H1 (cell line): Measurements from ENCODE around the gene CRACDL. TPM values are rescaled to one million over a fixed set of nuclear protein-coding genes. Genes with fewer than 3 reads are reported as not detected.

Source experiments
- CTCF ChIA-PET: fragments of 300-600 bp; sonication (Branson Sonifier 250); formaldehyde crosslinking; loops from one replicate; lab custom pipeline; 2021; ENCODE audit not compliant: partially characterized antibody; lab: Charles Lee
- POLR2A ChIA-PET: fragments of 300-600 bp; sonication (Branson Sonifier 250); formaldehyde crosslinking; loops from one replicate; lab custom pipeline; 2021; ENCODE audit warnings: inconsistent platforms; ENCODE audit not compliant: partially characterized antibody; lab: Charles Lee
- DNase-seq, 2 experiments: peaks; one replicate each; pipeline versions ENCODE4 v3.0.0 to v3.0.0-alpha.2; 2010 to 2022; ENCODE audit warnings: low spot score in 2 of 2, low read depth in 1 of 2, mixed read lengths in 1 of 2
- FAIRE-seq: peaks from 2 replicates; lab custom pipeline; 2011; peaks lifted over from hg19 to GRCh38; lab: Jason Lieb, UNC
- H2AFZ ChIP-seq: 2 replicates; pipeline ENCODE4 v1.8.1; 2012; ENCODE audit warnings: low read length, inconsistent platforms
- H2AK5ac ChIP-seq: 2 replicates; pipeline ENCODE4 v1.6.1; 2013; ENCODE audit warnings: low read depth, low read length
- H2BK120ac ChIP-seq: replicated peaks from 2 replicates; pipeline ENCODE3; 2013; ENCODE audit warnings: low read depth, low read length, inconsistent platforms
- H2BK12ac ChIP-seq: 2 replicates; pipeline ENCODE4 v1.6.1; 2013; ENCODE audit warnings: low read depth, low read length
- H2BK15ac ChIP-seq: 2 replicates; pipeline ENCODE4 v1.6.1; 2013; ENCODE audit warnings: low read length
- H2BK20ac ChIP-seq: 2 replicates; pipeline ENCODE4 v1.6.1; 2013; ENCODE audit warnings: low read length
- H2BK5ac ChIP-seq: 2 replicates; pipeline ENCODE4 v1.6.1; 2013; ENCODE audit warnings: low read depth, low read length
- H3K14ac ChIP-seq: 2 replicates; pipeline ENCODE4 v1.6.1; 2013; ENCODE audit warnings: inconsistent platforms; ENCODE audit not compliant: insufficient read length
- H3K18ac ChIP-seq: 2 replicates; pipeline ENCODE4 v1.6.1; 2013; ENCODE audit warnings: low read length; ENCODE audit errors: extremely low read depth
- H3K23ac ChIP-seq: 2 replicates; pipeline ENCODE4 v1.6.1; 2013; ENCODE audit warnings: inconsistent platforms; ENCODE audit not compliant: insufficient read length
- H3K23me2 ChIP-seq: 2 replicates; pipeline ENCODE4 v1.6.1; 2013; ENCODE audit warnings: low read depth, low read length
- H3K27ac ChIP-seq: 2 replicates; pipeline ENCODE4 v1.6.1; 2011; ENCODE audit warnings: low read depth, low read length, inconsistent platforms
- H3K27me3 ChIP-seq, 4 experiments: replicated peaks in 1 of 4; 1 replicate in 1 of 4; 2 replicates in 3 of 4; pipeline versions ENCODE4 v1.6.1 to v1.8.1; 2011 to 2013; ENCODE audit warnings: low read length in 3 of 4, mild to moderate bottlenecking in 3 of 4, inconsistent platforms in 2 of 4, mixed read lengths in 2 of 4, moderate library complexity in 1 of 4; ENCODE audit not compliant: control insufficient read depth in 3 of 4, insufficient read depth in 3 of 4; ENCODE audit errors: extremely low read depth in 1 of 4
- H3K36me3 ChIP-seq, 4 experiments: 2 replicates each; pipeline versions ENCODE4 v1.6.1 to v1.8.1; 2011 to 2013; ENCODE audit warnings: mild to moderate bottlenecking in 4 of 4, low read length in 3 of 4, moderate library complexity in 2 of 4, control low read depth in 1 of 4, inconsistent platforms in 1 of 4; ENCODE audit not compliant: insufficient read depth in 4 of 4, control insufficient read depth in 2 of 4
- H3K4ac ChIP-seq: replicated peaks from 2 replicates; pipeline ENCODE3; 2013; ENCODE audit warnings: low read length, low read depth, mixed read lengths, inconsistent platforms; ENCODE audit not compliant: insufficient read length
- H3K4me1 ChIP-seq, 4 experiments: replicated peaks in 1 of 4; 1 replicate in 1 of 4; 2 replicates in 3 of 4; pipeline versions ENCODE4 v1.6.1 to v1.8.1; 2011 to 2013; ENCODE audit warnings: low read length in 3 of 4, inconsistent platforms in 2 of 4, mixed read lengths in 1 of 4; ENCODE audit not compliant: insufficient read depth in 4 of 4, control insufficient read depth in 3 of 4
- H3K4me2 ChIP-seq, 2 experiments: 2 replicates each; pipeline versions ENCODE4 v1.6.1 to v1.8.1; 2011 to 2013; ENCODE audit warnings: low read depth in 2 of 2, low read length in 2 of 2, control low read depth in 1 of 2, inconsistent platforms in 1 of 2, mild to moderate bottlenecking in 1 of 2; ENCODE audit not compliant: insufficient read depth in 1 of 2
- H3K4me3 ChIP-seq, 4 experiments: fragments of 200-600, 300-600 bp in 1 of 4; sonication (generic), shearing (Covaris generic), sonication (Bioruptor Twin) in 1 of 4; 2 replicates each; pipeline versions ENCODE4 v1.5.1 to v1.8.1; 2011 to 2016; ENCODE audit warnings: low read length in 4 of 4, low read depth in 3 of 4, control low read depth in 2 of 4, inconsistent platforms in 2 of 4, mild to moderate bottlenecking in 2 of 4, mixed read lengths in 1 of 4, moderate library complexity in 1 of 4; ENCODE audit not compliant: insufficient read depth in 2 of 4; ENCODE audit errors: extremely low read depth in 1 of 4
- H3K56ac ChIP-seq: replicated peaks from 2 replicates; pipeline ENCODE3; 2013; ENCODE audit warnings: low read depth, mild to moderate bottlenecking, mixed read lengths, low read length, inconsistent platforms; ENCODE audit not compliant: insufficient read length
- H3K79me1 ChIP-seq: 2 replicates; pipeline ENCODE4 v1.6.1; 2013; ENCODE audit warnings: low read depth, low read length, control low read depth
- H3K79me2 ChIP-seq, 2 experiments: 2 replicates each; pipeline versions ENCODE4 v1.6.1 to v1.8.1; 2012 to 2013; ENCODE audit warnings: low read length in 2 of 2, mild to moderate bottlenecking in 2 of 2, inconsistent platforms in 1 of 2; ENCODE audit not compliant: insufficient read depth in 2 of 2, control insufficient read depth in 1 of 2
- H3K9ac ChIP-seq, 4 experiments: replicated peaks in 1 of 4; 1 replicate in 1 of 4; 2 replicates in 3 of 4; pipeline versions ENCODE4 v1.6.1 to v1.8.1; 2011 to 2013; ENCODE audit warnings: low read depth in 3 of 4, low read length in 3 of 4, control low read depth in 2 of 4, mild to moderate bottlenecking in 2 of 4, moderate library complexity in 2 of 4, inconsistent platforms in 1 of 4; ENCODE audit errors: extremely low read depth in 1 of 4
- H3K9me3 ChIP-seq, 2 experiments: 2 replicates each; pipeline versions ENCODE4 v1.6.1 to v1.8.1; 2012 to 2013; ENCODE audit warnings: mild to moderate bottlenecking in 2 of 2, moderate library complexity in 2 of 2, control low read depth in 1 of 2, inconsistent platforms in 1 of 2, low read depth in 1 of 2, low read length in 1 of 2, mixed read lengths in 1 of 2; ENCODE audit not compliant: insufficient read depth in 2 of 2
- H4K20me1 ChIP-seq, 2 experiments: replicated peaks in 1 of 2; 2 replicates each; pipeline versions ENCODE3 to v1.8.1; 2011 to 2013; ENCODE audit warnings: inconsistent platforms in 2 of 2, low read length in 2 of 2, mild to moderate bottlenecking in 1 of 2; ENCODE audit not compliant: insufficient read depth in 2 of 2, control insufficient read depth in 1 of 2
- H4K5ac ChIP-seq: 2 replicates; pipeline ENCODE4 v1.6.1; 2013; ENCODE audit warnings: low read length, low read depth, mixed read lengths, inconsistent platforms; ENCODE audit not compliant: insufficient read length
- H4K8ac ChIP-seq: 2 replicates; pipeline ENCODE4 v1.8.0; 2013; ENCODE audit warnings: mild to moderate bottlenecking, moderate library complexity, low read length, inconsistent platforms; ENCODE audit not compliant: insufficient read depth; ENCODE audit errors: extremely low read depth
- H4K91ac ChIP-seq: replicated peaks from 2 replicates; pipeline ENCODE3; 2013; ENCODE audit warnings: low read length, mixed read lengths, inconsistent platforms; ENCODE audit not compliant: insufficient read length
- BACH1 ChIP-seq: IDR thresholded peaks from 2 replicates; pipeline ENCODE4 v1.6.1; 2012; ENCODE audit warnings: low read length, improper control_type of control experiment
- CBX8 ChIP-seq: fragments of 300-800, 300-1000 bp; sonication (generic); IDR thresholded peaks from 2 replicates; pipeline ENCODE4 v1.7.1; 2016; ENCODE audit warnings: low read depth, low read length, borderline replicate concordance
- CEBPB ChIP-seq: IDR thresholded peaks from 2 replicates; pipeline ENCODE4 v1.6.1; 2012; ENCODE audit warnings: low read depth, low read length
- JUN ChIP-seq: IDR thresholded peaks from 2 replicates; pipeline ENCODE4 v1.6.1; 2011; ENCODE audit warnings: low read depth, mild to moderate bottlenecking, improper control_type of control experiment, low read length
- JUND ChIP-seq: IDR thresholded peaks from 2 replicates; pipeline ENCODE4 v1.6.1; 2011; ENCODE audit warnings: mild to moderate bottlenecking, improper control_type of control experiment, low read length
- KDM4A ChIP-seq: IDR thresholded peaks from one replicate; pipeline ENCODE4 v1.7.1; 2012; ENCODE audit warnings: low read depth, mild to moderate bottlenecking, moderate library complexity, low read length, inconsistent platforms; ENCODE audit not compliant: severe bottlenecking
- KDM5A ChIP-seq: fragments of 200-600 bp; IDR thresholded peaks from 2 replicates; pipeline ENCODE4 v1.7.1; 2012; ENCODE audit warnings: mild to moderate bottlenecking, low read length, inconsistent platforms, mixed read lengths
- POLR2A ChIP-seq, 2 experiments: IDR thresholded peaks; 1 replicate in 1 of 2; 2 replicates in 1 of 2; pipeline ENCODE4 v1.6.1; 2011; ENCODE audit warnings: low read depth in 2 of 2, low read length in 2 of 2, mild to moderate bottlenecking in 2 of 2; ENCODE audit errors: control extremely low read depth in 1 of 2
- POLR2AphosphoS5 ChIP-seq: IDR thresholded peaks from 2 replicates; pipeline ENCODE4 v1.6.1; 2011; ENCODE audit warnings: low read depth, low read length
- RFX5 ChIP-seq: IDR thresholded peaks from 2 replicates; pipeline ENCODE4 v1.6.1; 2011; ENCODE audit warnings: low read depth, low read length, improper control_type of control experiment, borderline replicate concordance
- RXRA ChIP-seq: IDR thresholded peaks from 2 replicates; pipeline ENCODE4 v1.6.1; 2011; ENCODE audit warnings: low read depth, mild to moderate bottlenecking, low read length, moderate library complexity; ENCODE audit not compliant: insufficient read depth
- SAP30 ChIP-seq: fragments of 300-600 bp; sonication (generic); IDR thresholded peaks from 2 replicates; pipeline ENCODE4 v1.7.1; 2012; ENCODE audit warnings: low read length, moderate library complexity, mild to moderate bottlenecking, inconsistent platforms; ENCODE audit not compliant: insufficient read depth, insufficient replicate concordance
- SP2 ChIP-seq: IDR thresholded peaks from 2 replicates; pipeline ENCODE4 v1.6.1; 2012; ENCODE audit warnings: mild to moderate bottlenecking, low read length, inconsistent platforms
- SUZ12 ChIP-seq: fragments of 200-600 bp; sonication (generic); IDR thresholded peaks from 2 replicates; pipeline ENCODE4 v1.6.1; 2012; ENCODE audit warnings: mild to moderate bottlenecking, inconsistent platforms, low read length, moderate library complexity, mixed read lengths
- TAF1 ChIP-seq: IDR thresholded peaks from 2 replicates; pipeline ENCODE4 v1.6.1; 2011; ENCODE audit warnings: mild to moderate bottlenecking, low read depth, low read length
- ZNF274 ChIP-seq: IDR thresholded peaks from 2 replicates; pipeline ENCODE4 v1.7.0; 2012; ENCODE audit warnings: low read length, borderline replicate concordance; ENCODE audit errors: extremely low read depth
- WGBS, 2 experiments: shearing (Covaris generic) in 1 of 2; methylation state at CpG; one replicate each; pipeline versions ENCODE4 v1.1.6 to v1.1.7; 2013 to 2015; ENCODE audit warnings: low lambda C conversion rate in 2 of 2, mixed read lengths in 2 of 2, inconsistent platforms in 1 of 2, low coverage in 1 of 2, missing lambda C conversion rate in 1 of 2; ENCODE audit not compliant: insufficient replicate concordance in 2 of 2, insufficient coverage in 1 of 2, insufficient read length in 1 of 2; ENCODE audit errors: extremely low coverage in 1 of 2, missing lambda C conversion rate in 1 of 2; 5-methylcytosine and 5-hydroxymethylcytosine counted together
- polyA plus RNA-seq, 7 experiments: library from polyadenylated mRNA; depleted of rRNA in 3 of 7; stranded (reverse) in 5 of 7; unstranded in 2 of 7; fragments of >200 nt in 5 of 7; fragments of 200-250 nt in 2 of 7; gene quantifications; 1 replicate in 5 of 7; 2 replicates in 1 of 7; 4 replicates in 1 of 7; pipeline versions ENCODE4 v1.2.1 to v1.2.3, GENCODE V29; 2011 to 2013; ENCODE audit warnings: missing spikeins in 2 of 7, mixed read lengths in 2 of 7
- total RNA-seq: library from RNA; stranded (reverse); fragmentation: NEBNext Ultra II Directional; extraction: Animal tissue kit (Norgen Biotek cat#: 25700); gene quantifications from 2 replicates; pipeline ENCODE4 v1.2.1, GENCODE V29; 2021

CRACDL gene
- total and polyA plus RNA-seq, 2 of the 8 experiments (the other 6 are each of a cell fraction or from before 2014, with no cell fraction given): 0.07 to 0.38 TPM

- no peaks in the 10 kb centered on the region for H3K79me1 ChIP-seq
- WGBS, 2 experiments: 88% methylated on average over 2 of the region's 2 CpGs; no CpG with 5 or more reads in 1 of the 2 experiments
- H2AK5ac ChIP-seq: no peak overlapping the region
- no peaks in the 10 kb centered on the region for H4K20me1 ChIP-seq
- H3K23ac ChIP-seq: no peak overlapping the region
- TF ChIP-seq CEBPB: no peak
- TF ChIP-seq POLR2A (IDR thresholded peaks at IDR 0.05; ENCODE audit: control extremely low read depth in 1 of 2, low read depth in 2 of 2, low read length in 2 of 2): no peak
- TF ChIP-seq RFX5: no peak
- no peak for TF ChIP-seq SP2
- no peak for TF ChIP-seq RXRA
- TF ChIP-seq KDM5A: no peak
- no peak for TF ChIP-seq POLR2AphosphoS5
- no peak for TF ChIP-seq SUZ12
- no peak for TF ChIP-seq ZNF274
- TF ChIP-seq CBX8: no peak
- no peak for TF ChIP-seq JUN
- TF ChIP-seq JUND: no peak
- no peak for TF ChIP-seq BACH1
- TF ChIP-seq TAF1: no peak
- no peak for TF ChIP-seq KDM4A
- TF ChIP-seq SAP30: no peak
- no peak overlapping the region for H2BK15ac ChIP-seq
- H4K8ac ChIP-seq: no peak overlapping the region
- H3K14ac ChIP-seq: no peak overlapping the region
- no peak overlapping the region for H3K56ac ChIP-seq
- H3K4ac ChIP-seq: no peak overlapping the region
- DNase-seq: no peak
- no peak for FAIRE-seq
- H3K36me3 ChIP-seq: no peaks in the 10 kb centered on the region
- no peak overlapping the region for H2BK12ac ChIP-seq
- no peak overlapping the region for H4K5ac ChIP-seq
- H3K9me3 ChIP-seq: no peaks in the 10 kb centered on the region
- POLR2A ChIA-PET: no interaction called here
- H3K23me2 ChIP-seq: no peaks in the 10 kb centered on the region
- no peak overlapping the region for H3K18ac ChIP-seq
- H2BK120ac ChIP-seq: no peak overlapping the region
- H3K27ac ChIP-seq: no peak overlapping the region
- no peak overlapping the region for H2BK20ac ChIP-seq
- no peak overlapping the region for H3K9ac ChIP-seq
- no peaks in the 10 kb centered on the region for H3K27me3 ChIP-seq
- H3K4me3 ChIP-seq: no peak overlapping the region
- no peak overlapping the region for H2AFZ ChIP-seq
- no peak overlapping the region for H3K4me2 ChIP-seq
- H4K91ac ChIP-seq: no peak overlapping the region
- CTCF ChIA-PET: interaction anchor here (0.6 to 1.7 kb wide), 5 partner anchors 26 to 195 kb away, joined by 3 to 7 read pairs (median 4); no protein-coding TSS in a partner anchor
- H3K4me1 ChIP-seq: peaks cover 0 to 8% (median 6%) of the 10 kb centered on the region in 4 experiments; a peak in 5 of 7 replicates
- H3K79me2 ChIP-seq: no peaks in the 10 kb centered on the region
- no peak overlapping the region for H2BK5ac ChIP-seq
Measured at GRCh38 chr2:98871506-98871905, 64.5 kb downstream of the CRACDL start.
